Thyroid gland (tissue), 4 donors: ENCODE data around the gene TMEM200B. TPM values are rescaled to one million over a fixed set of nuclear protein-coding genes. Genes with fewer than 3 reads are reported as not detected.

Experiments
- DNase-seq, 2 donors: peaks; one replicate each; pipeline ENCODE4 v3.0.0-alpha.2; 2019
- H3K27ac ChIP-seq, 3 donors: fragments of 200-600 bp; sonication (generic); 1 replicate in 2 of 3; 2 replicates in 1 of 3; pipeline ENCODE4 v1.5.1; 2016 to 2019; ENCODE audit warnings: mild to moderate bottlenecking in 1 of 3, moderate library complexity in 1 of 3
- H3K27me3 ChIP-seq: fragments of 200-600 bp; sonication (generic); one replicate; pipeline ENCODE4 v1.5.1; 2019
- H3K36me3 ChIP-seq, 2 donors: fragments of 200-600 bp; sonication (generic); one replicate each; pipeline ENCODE4 v1.5.1; 2016 to 2019
- H3K4me1 ChIP-seq, 2 donors: fragments of 200-600 bp; sonication (generic); one replicate each; pipeline ENCODE4 v1.5.1; 2017 to 2019
- H3K4me3 ChIP-seq, 3 donors: fragments of 200-600 bp; sonication (generic); replicated peaks in 1 of 3; 1 replicate in 2 of 3; 2 replicates in 1 of 3; pipeline ENCODE4 v1.5.1; 2016; ENCODE audit warnings: mild to moderate bottlenecking in 1 of 3
- H3K9me3 ChIP-seq: fragments of 200-600 bp; sonication (generic); one replicate; pipeline ENCODE4 v1.5.1; 2017
- CTCF ChIP-seq, 6 experiments: fragments of 200-600 bp in 3 of 6; fragments of 450-650 bp in 3 of 6; sonication (generic) in 3 of 6; IDR thresholded peaks; one replicate each; pipeline ENCODE4 v1.5.1; 2016 to 2019; ENCODE audit warnings: antibody characterized with exemption in 6 of 6, mild to moderate bottlenecking in 2 of 6, inconsistent platforms in 1 of 6, moderate library complexity in 1 of 6
- POLR2A ChIP-seq, 2 donors: fragments of 450-650 bp; IDR thresholded peaks; one replicate each; pipeline ENCODE4 v1.6.1; 2017; ENCODE audit warnings: antibody characterized with exemption in 2 of 2, mild to moderate bottlenecking in 2 of 2, moderate library complexity in 1 of 2
- WGBS, 2 donors: methylation state at CpG; one replicate each; pipeline ENCODE4 v1.1.5; 2017; 5-methylcytosine and 5-hydroxymethylcytosine counted together
- intact Hi-C: fragments of 100-400 bp; cut with DNase I; formaldehyde crosslinking; loops from one replicate; pipeline ENCODE4 v1.15.1; 2023
- total RNA-seq, 4 donors: library from RNA; depleted of rRNA; stranded (reverse); fragments of >200 nt; gene quantifications; one replicate each; pipeline ENCODE4 v1.2.3, GENCODE V29; 2016

Gene TMEM200B
- total RNA-seq, 4 donors from 2014 or later = 1.9 to 8.2 (median 2.7) TPM

- TF ChIP-seq CTCF (IDR thresholded peaks at IDR 0.05) (no peak), POLR2A (IDR thresholded peaks at IDR 0.05) (no peak)
- 8 to 10% methylated on average over 6 to 25 of the region's 34 CpGs for WGBS, 2 donors
- intact Hi-C loops = no loop called here
- Histone ChIP-seq H3K4me3 (peak overlapping the region in 1 of 3 donors; percentile 50), H3K36me3 (no peaks in the 10 kb centered on the region), H3K27me3 (peaks cover 7% of the 10 kb centered on the region), H3K27ac (peak overlapping the region; percentile 56 to 84 (median 81)), H3K4me1 (peaks cover 26 to 33% of the 10 kb centered on the region in 2 donors), H3K9me3 (no peaks in the 10 kb centered on the region)
- no peak for DNase-seq
These were observed 1.0 kb downstream of the TMEM200B start for GRCh38 chr1:29122682-29123052.

GRCh38 chr1:29121936-29122681 is 1.6 kb downstream of the TMEM200B start:
- intact Hi-C loops = no loop called here
- H3K9me3 ChIP-seq = no peaks in the 10 kb centered on the region
- H3K27me3 ChIP-seq = peaks cover 7% of the 10 kb centered on the region
- H3K4me3 ChIP-seq = peak overlapping the region in 1 of 3 donors; percentile 50
- DNase-seq = no peak
- H3K4me1 ChIP-seq = peaks cover 26 to 33% of the 10 kb centered on the region in 2 donors
- TF ChIP-seq CTCF (IDR thresholded peaks at IDR 0.05) (no peak), POLR2A (IDR thresholded peaks at IDR 0.05) (no peak)
- 7 to 15% methylated on average over 3 to 10 of the region's 81 CpGs for WGBS, 2 donors
- peak overlapping the region; percentile 56 to 84 (median 81) for H3K27ac ChIP-seq
- H3K36me3 ChIP-seq = peaks cover 0 to 1% of the 10 kb centered on the region in 2 donors

- peak overlapping the region in 1 of 3 donors; percentile 50 for H3K4me3 ChIP-seq
- intact Hi-C loops = no loop called here
- no peaks in the 10 kb centered on the region for H3K9me3 ChIP-seq
- TF ChIP-seq CTCF (IDR thresholded peaks at IDR 0.05) (peak in 1 of 6 experiments; percentile 3), POLR2A (IDR thresholded peaks at IDR 0.05) (no peak)
- H3K36me3 ChIP-seq = peaks cover 0 to 4% of the 10 kb centered on the region in 2 donors
- DNase-seq = no peak
- peaks cover 7% of the 10 kb centered on the region for H3K27me3 ChIP-seq
- peak overlapping the region in 1 of 3 donors; percentile 84 for H3K27ac ChIP-seq
- H3K4me1 ChIP-seq = peaks cover 26 to 33% of the 10 kb centered on the region in 2 donors
- 2% methylated on average over 13 of the region's 59 CpGs; no CpG with 5 or more reads in 1 of the 2 donors for WGBS, 2 donors
These were observed 2.2 kb downstream of the TMEM200B start for GRCh38 chr1:29121516-29121935.

- Histone ChIP-seq H3K27ac (no peak overlapping the region), H3K27me3 (peaks cover 7% of the 10 kb centered on the region), H3K4me1 (peaks cover 26 to 33% of the 10 kb centered on the region in 2 donors), H3K9me3 (no peaks in the 10 kb centered on the region), H3K4me3 (peak overlapping the region in 1 of 3 donors; percentile 50), H3K36me3 (peaks cover 0 to 4% of the 10 kb centered on the region in 2 donors)
- TF ChIP-seq POLR2A (IDR thresholded peaks at IDR 0.05) (no peak), CTCF (IDR thresholded peaks at IDR 0.05) (peak in 5 of 6 experiments; percentile 9 to 49 (median 31))
- DNase-seq = peak; percentile 23 to 31
- WGBS, 2 donors = 11 to 26% methylated on average over 7 to 9 of the region's 42 CpGs
- intact Hi-C loops = no loop called here
These were observed 2.7 kb downstream of the TMEM200B start for GRCh38 chr1:29120947-29121485.

- Histone ChIP-seq H3K36me3 (peaks cover 0 to 10% of the 10 kb centered on the region in 2 donors), H3K27ac (no peak overlapping the region), H3K4me3 (no peak overlapping the region), H3K4me1 (peaks cover 26 to 33% of the 10 kb centered on the region in 2 donors), H3K9me3 (no peaks in the 10 kb centered on the region), H3K27me3 (peaks cover 7% of the 10 kb centered on the region)
- no peak for DNase-seq
- TF ChIP-seq CTCF (IDR thresholded peaks at IDR 0.05) (no peak), POLR2A (IDR thresholded peaks at IDR 0.05) (no peak)
- intact Hi-C loops = no loop called here
- 96 to 97% methylated on average over 4 to 6 of the region's 6 CpGs for WGBS, 2 donors
These were observed 3.3 kb downstream of the TMEM200B start for GRCh38 chr1:29120367-29120766.
